ENCODE results near the gene DAGLA.
"Not testable (repeated sequence)": the region's sequence is repeated elsewhere in the genome, so short reads cannot be mapped to it uniquely, and the experiment has no call there.

DAGLA gene

GRCh38 chr11:61679893-61680621 lies at the start of gene DAGLA:
TSS of gene DAGLA (plus strand) at chr11:61680391. CDS start at chr11:61720156, 39,765 bp downstream.
- no peak for FAIRE-seq

GRCh38 chr11:61632096-61632495 lies 48.1 kb upstream of the DAGLA start:
- no peak for FAIRE-seq

- FAIRE-seq = no peak
These were observed 44.9 kb upstream of the DAGLA start for GRCh38 chr11:61635304-61635703.

GRCh38 chr11:61635787-61636186 lies 44.4 kb upstream of the DAGLA start:
- FAIRE-seq = no peak

- no peak for FAIRE-seq
These were observed 43.5 kb upstream of the DAGLA start for GRCh38 chr11:61636676-61637075.

GRCh38 chr11:61637277-61637676 lies 42.9 kb upstream of the DAGLA start:
- no peak for FAIRE-seq

- FAIRE-seq = no peak
These were observed 40.3 kb upstream of the DAGLA start for GRCh38 chr11:61639816-61640443.

GRCh38 chr11:61642162-61642561 lies 38.0 kb upstream of the DAGLA start:
- FAIRE-seq = no peak

GRCh38 chr11:61645179-61645868 lies 34.9 kb upstream of the DAGLA start:
- no peak for FAIRE-seq

- no peak for FAIRE-seq
These were observed 32.7 kb upstream of the DAGLA start for GRCh38 chr11:61647529-61647928.

GRCh38 chr11:61650781-61651571 lies 29.2 kb upstream of the DAGLA start:
- FAIRE-seq = no peak

- FAIRE-seq = no peak
These were observed 28.1 kb upstream of the DAGLA start for GRCh38 chr11:61652135-61652534.

GRCh38 chr11:61654397-61654829 lies 25.8 kb upstream of the DAGLA start:
- no peak for FAIRE-seq

- not testable (repeated sequence) for FAIRE-seq
These were observed 24.7 kb upstream of the DAGLA start for GRCh38 chr11:61655266-61656159.

- no peak for FAIRE-seq
These were observed 23.7 kb upstream of the DAGLA start for GRCh38 chr11:61656347-61657077.

GRCh38 chr11:61657566-61658290 lies 22.5 kb upstream of the DAGLA start:
- FAIRE-seq = no peak

- no peak for FAIRE-seq
These were observed 20.6 kb upstream of the DAGLA start for GRCh38 chr11:61659413-61660196.

GRCh38 chr11:61660997-61661396 lies 19.2 kb upstream of the DAGLA start:
- not testable (repeated sequence) for FAIRE-seq

- FAIRE-seq = no peak
These were observed 13.4 kb upstream of the DAGLA start for GRCh38 chr11:61666684-61667297.

Measured in G401.6 (cell line).